T-cell (primary cell): Measurements from ENCODE around the gene ANK3. TPM values are rescaled to one million over a fixed set of nuclear protein-coding genes. Genes with fewer than 3 reads are reported as not detected.

Source experiments
- ATAC-seq, 4 experiments: fragments of 200-7000 bp in 3 of 4; fragments of 150-1000 bp in 1 of 4; cut with Tn5 transposase; replicated peaks in 1 of 4; 1 replicate in 3 of 4; 2 replicates in 1 of 4; pipeline ENCODE4 v1.10.0; 2021; ENCODE audit warnings: moderate library complexity in 3 of 4, mild to moderate bottlenecking in 2 of 4, moderate number of reproducible peaks in 1 of 4
- CTCF ChIA-PET, 2 donors: fragments of 300-600 bp; sonication (Branson Sonifier 250); formaldehyde crosslinking; loops; one replicate each; lab custom pipeline; 2022; ENCODE audit warnings: antibody characterized with exemption in 2 of 2; lab: Charles Lee
- POLR2A ChIA-PET, 2 donors: fragments of 300-600 bp; sonication (Branson Sonifier 250); formaldehyde crosslinking; loops; one replicate each; lab custom pipeline; 2022; ENCODE audit warnings: antibody characterized with exemption in 2 of 2; lab: Charles Lee
- DNase-seq, 35 experiments: peaks; one replicate each; pipeline versions ENCODE4 v3.0.0 to v3.0.0-alpha.2; 2013 to 2023
- H3K27ac ChIP-seq: one replicate; pipeline ENCODE4 v1.5.1; 2013; ENCODE audit warnings: low read length
- H3K27me3 ChIP-seq, 2 experiments: replicated peaks in 1 of 2; 1 replicate in 1 of 2; 2 replicates in 1 of 2; pipeline versions ENCODE4 v1.6.1 to v1.7.0; 2013; ENCODE audit warnings: low read length in 1 of 2, mixed read lengths in 1 of 2; ENCODE audit not compliant: control insufficient read depth in 2 of 2, insufficient read depth in 2 of 2; ENCODE audit errors: extremely low read depth in 1 of 2
- H3K36me3 ChIP-seq, 2 donors: 1 replicate in 1 of 2; 2 replicates in 1 of 2; pipeline versions ENCODE4 v1.6.1 to v1.7.0; 2013; ENCODE audit warnings: low read length in 1 of 2; ENCODE audit not compliant: control insufficient read depth in 2 of 2, insufficient read depth in 1 of 2; ENCODE audit errors: extremely low read depth in 1 of 2
- H3K4me1 ChIP-seq, 2 experiments: 1 replicate in 1 of 2; 2 replicates in 1 of 2; pipeline versions ENCODE4 v1.6.1 to v1.7.0; 2013; ENCODE audit warnings: low read length in 2 of 2, mixed read lengths in 1 of 2; ENCODE audit not compliant: insufficient read depth in 2 of 2, control insufficient read depth in 1 of 2; ENCODE audit errors: extremely low read depth in 1 of 2
- H3K4me3 ChIP-seq, 2 donors: 1 replicate in 1 of 2; 2 replicates in 1 of 2; pipeline versions ENCODE4 v1.5.1 to v1.7.0; 2013; ENCODE audit warnings: mild to moderate bottlenecking in 2 of 2, low read length in 1 of 2, moderate library complexity in 1 of 2; ENCODE audit not compliant: control insufficient read depth in 1 of 2; ENCODE audit errors: extremely low read depth in 1 of 2
- H3K9me3 ChIP-seq: 2 replicates; pipeline ENCODE4 v1.7.0; 2013
- H3K27ac Mint-ChIP-seq, 2 donors: one replicate each; pipeline ENCODE4 v1.8.0; 2020 to 2021; ENCODE audit warnings: mild to moderate bottlenecking in 2 of 2, mixed read lengths in 2 of 2
- H3K27me3 Mint-ChIP-seq, 2 donors: one replicate each; pipeline ENCODE4 v1.8.0; 2021 to 2022; ENCODE audit warnings: mixed read lengths in 2 of 2
- H3K36me3 Mint-ChIP-seq: one replicate; pipeline ENCODE4 v1.8.0; 2021; ENCODE audit warnings: mixed read lengths
- H3K4me1 Mint-ChIP-seq, 3 donors: one replicate each; pipeline ENCODE4 v1.8.0; 2020 to 2022; ENCODE audit warnings: mixed read lengths in 3 of 3, mild to moderate bottlenecking in 1 of 3
- H3K4me3 Mint-ChIP-seq, 3 donors: one replicate each; pipeline ENCODE4 v1.8.0; 2020 to 2022; ENCODE audit warnings: mild to moderate bottlenecking in 3 of 3, mixed read lengths in 3 of 3, moderate library complexity in 3 of 3
- H3K9me3 Mint-ChIP-seq, 3 donors: one replicate each; pipeline ENCODE4 v1.8.0; 2020 to 2022; ENCODE audit warnings: mixed read lengths in 3 of 3
- WGBS: methylation state at CpG from one replicate; pipeline ENCODE4 v1.1.5; 2013; ENCODE audit warnings: missing lambda C conversion rate; ENCODE audit not compliant: insufficient coverage; 5-methylcytosine and 5-hydroxymethylcytosine counted together
- total RNA-seq, 35 experiments: library from RNA in 6 of 35; stranded (reverse) in 6 of 35; fragments of 120-200 nt in 1 of 35; gene quantifications; one replicate each; pipeline versions ENCODE4 v1.2.1 to v1.2.4 and lab custom pipeline; 2013 to 2026

The ANK3 gene
- total RNA-seq, 5 donors from 2014 or later (not counting 1 experiment from before 2014, with no cell fraction given), result 43.0 to 74.8 (median 56.7) TPM

GRCh38 chr10:60423920-60424319 lies 34.2 kb upstream of the ANK3 start:
- no peaks in the 10 kb centered on the region for H3K36me3 Mint-ChIP-seq
- H3K9me3 ChIP-seq, result no peaks in the 10 kb centered on the region
- DNase-seq (no peak), ATAC-seq (no peak)
- H3K36me3 ChIP-seq, result no peaks in the 10 kb centered on the region
- ChIA-PET POLR2A (no interaction called here), CTCF (no interaction called here)
- H3K4me1 ChIP-seq, result no peaks in the 10 kb centered on the region
- H3K4me3 ChIP-seq, result no peak overlapping the region
- peaks cover 0 to 6% (median 2%) of the 10 kb centered on the region in 3 donors for H3K4me1 Mint-ChIP-seq
- H3K9me3 Mint-ChIP-seq, result no peaks in the 10 kb centered on the region
- WGBS, result no CpG with 5 or more reads among the region's 1 CpG
- no peaks in the 10 kb centered on the region for H3K27me3 Mint-ChIP-seq
- H3K27me3 ChIP-seq, result no peaks in the 10 kb centered on the region
- no peak overlapping the region for H3K27ac Mint-ChIP-seq
- H3K4me3 Mint-ChIP-seq, result no peak overlapping the region
- no peak overlapping the region for H3K27ac ChIP-seq

- Histone ChIP-seq H3K4me1 (no peaks in the 10 kb centered on the region), H3K27me3 (no peaks in the 10 kb centered on the region), H3K4me3 (no peak overlapping the region), H3K9me3 (no peaks in the 10 kb centered on the region), H3K36me3 (no peaks in the 10 kb centered on the region), H3K27ac (no peak overlapping the region)
- H3K4me3 Mint-ChIP-seq, result no peak overlapping the region
- H3K4me1 Mint-ChIP-seq, result peaks cover 0 to 6% (median 2%) of the 10 kb centered on the region in 3 donors
- no peaks in the 10 kb centered on the region for H3K36me3 Mint-ChIP-seq
- CTCF ChIA-PET, result interaction anchor here in 1 of 2 donors (0.6 kb wide), 1 partner anchor 1499 kb away, joined by 3 read pairs; no protein-coding TSS in a partner anchor
- ATAC-seq (no peak), DNase-seq (no peak)
- H3K27me3 Mint-ChIP-seq, result no peaks in the 10 kb centered on the region
- WGBS, result no CpG with 5 or more reads among the region's 5 CpGs
- POLR2A ChIA-PET, result interaction anchor here (0.5 to 0.7 kb wide), 2 partner anchors 153 to 322 kb away, joined by 4 to 8 read pairs; no protein-coding TSS in a partner anchor
- H3K9me3 Mint-ChIP-seq, result no peaks in the 10 kb centered on the region
- H3K27ac Mint-ChIP-seq, result no peak overlapping the region
Measured at GRCh38 chr10:60422809-60423208, 33.1 kb upstream of the ANK3 start.

GRCh38 chr10:60420991-60421894 lies 31.6 kb upstream of the ANK3 start:
- ChIA-PET CTCF (no interaction called here), POLR2A (no interaction called here)
- Mint-ChIP-seq H3K4me3 (no peak overlapping the region), H3K27me3 (no peaks in the 10 kb centered on the region), H3K36me3 (no peaks in the 10 kb centered on the region), H3K9me3 (no peaks in the 10 kb centered on the region), H3K4me1 (peaks cover 0 to 2% (median 1%) of the 10 kb centered on the region in 3 donors), H3K27ac (no peak overlapping the region)
- Histone ChIP-seq H3K9me3 (no peaks in the 10 kb centered on the region), H3K4me1 (no peaks in the 10 kb centered on the region), H3K27ac (no peak overlapping the region), H3K4me3 (no peak overlapping the region), H3K36me3 (no peaks in the 10 kb centered on the region), H3K27me3 (no peaks in the 10 kb centered on the region)
- 100% methylated on average over 1 of the region's 5 CpGs for WGBS
- DNase-seq, result no peak
- ATAC-seq, result no peak

GRCh38 chr10:60419249-60419648 lies 29.6 kb upstream of the ANK3 start:
- Mint-ChIP-seq H3K4me1 (peaks cover 4 to 11% (median 7%) of the 10 kb centered on the region in 3 donors), H3K9me3 (no peaks in the 10 kb centered on the region), H3K27ac (no peak overlapping the region), H3K36me3 (no peaks in the 10 kb centered on the region), H3K27me3 (no peaks in the 10 kb centered on the region), H3K4me3 (no peak overlapping the region)
- Histone ChIP-seq H3K4me1 (no peaks in the 10 kb centered on the region), H3K27me3 (no peaks in the 10 kb centered on the region), H3K36me3 (no peaks in the 10 kb centered on the region), H3K4me3 (no peak overlapping the region), H3K9me3 (no peaks in the 10 kb centered on the region), H3K27ac (no peak overlapping the region)
- ATAC-seq, result no peak
- POLR2A ChIA-PET, result no interaction called here
- no peak for DNase-seq
- CTCF ChIA-PET, result no interaction called here

GRCh38 chr10:60417901-60418300 lies 28.2 kb upstream of the ANK3 start:
- Histone ChIP-seq H3K27ac (no peak overlapping the region), H3K4me1 (no peaks in the 10 kb centered on the region), H3K9me3 (no peaks in the 10 kb centered on the region), H3K4me3 (no peak overlapping the region), H3K36me3 (no peaks in the 10 kb centered on the region), H3K27me3 (no peaks in the 10 kb centered on the region)
- H3K36me3 Mint-ChIP-seq, result no peaks in the 10 kb centered on the region
- ChIA-PET CTCF (no interaction called here), POLR2A (no interaction called here)
- H3K4me1 Mint-ChIP-seq, result peaks cover 4 to 11% (median 9%) of the 10 kb centered on the region in 3 donors
- DNase-seq, result no peak
- ATAC-seq, result no peak
- no peak overlapping the region for H3K27ac Mint-ChIP-seq
- no peak overlapping the region for H3K4me3 Mint-ChIP-seq
- H3K27me3 Mint-ChIP-seq, result no peaks in the 10 kb centered on the region
- 78% methylated on average over 1 of the region's 1 CpG for WGBS
- no peaks in the 10 kb centered on the region for H3K9me3 Mint-ChIP-seq

- ChIA-PET CTCF (no interaction called here), POLR2A (no interaction called here)
- H3K4me1 ChIP-seq, result no peaks in the 10 kb centered on the region
- 88% methylated on average over 2 of the region's 2 CpGs for WGBS
- no peak overlapping the region for H3K4me3 Mint-ChIP-seq
- no peak overlapping the region for H3K27ac ChIP-seq
- DNase-seq (no peak), ATAC-seq (no peak)
- peaks cover 4% of the 10 kb centered on the region for H3K36me3 Mint-ChIP-seq
- no peak overlapping the region for H3K27ac Mint-ChIP-seq
- H3K9me3 ChIP-seq, result no peaks in the 10 kb centered on the region
- no peaks in the 10 kb centered on the region for H3K36me3 ChIP-seq
- peaks cover 4 to 11% (median 9%) of the 10 kb centered on the region in 3 donors for H3K4me1 Mint-ChIP-seq
- no peak overlapping the region for H3K4me3 ChIP-seq
- H3K27me3 ChIP-seq, result no peaks in the 10 kb centered on the region
- H3K9me3 Mint-ChIP-seq, result no peaks in the 10 kb centered on the region
- H3K27me3 Mint-ChIP-seq, result no peaks in the 10 kb centered on the region
Measured at GRCh38 chr10:60417024-60417423, 27.3 kb upstream of the ANK3 start.
